HEK293 (cell line): Measurements from ENCODE around the gene SLC26A11.

ENCODE experiments used
- CTCF ChIA-PET: fragments of 350-600 bp; formaldehyde crosslinking; extraction: SDS; loops from one replicate; lab custom pipeline; 2021; ENCODE audit warnings: antibody characterized with exemption; lab: Yijun Ruan, JAX
- POLR2A ChIA-PET: fragments of 300-600 bp; formaldehyde crosslinking; extraction: SDS; loops from one replicate; lab custom pipeline; 2020; ENCODE audit warnings: antibody characterized with exemption, inconsistent platforms; lab: Yijun Ruan, JAX
- H3K27ac ChIP-seq: fragments of 200-500 bp; sonication (Bioruptor generic); 2 replicates; pipeline ENCODE4 v1.5.1; 2014; ENCODE audit warnings: low read depth, low read length, control low read depth, inconsistent platforms; ENCODE audit errors: extremely low read depth
- H3K36me3 ChIP-seq, 2 experiments: fragments of 200-500 bp in 1 of 2; sonication (Bioruptor generic) in 1 of 2; 1 replicate in 1 of 2; 2 replicates in 1 of 2; pipeline ENCODE4 v1.5.1; 2014 to 2017; ENCODE audit warnings: inconsistent platforms in 2 of 2, low read length in 2 of 2; ENCODE audit not compliant: control insufficient read depth in 2 of 2, insufficient read depth in 1 of 2
- H3K4me1 ChIP-seq: fragments of 200-500 bp; sonication (Bioruptor generic); 2 replicates; pipeline ENCODE4 v1.5.1; 2014; ENCODE audit warnings: mild to moderate bottlenecking, low read length, inconsistent platforms; ENCODE audit not compliant: control insufficient read depth, insufficient read depth
- H3K4me3 ChIP-seq: 2 replicates; pipeline ENCODE4 v1.5.1; 2011; ENCODE audit warnings: low read depth, mild to moderate bottlenecking, control low read depth, low read length, moderate library complexity
- H3K9me3 ChIP-seq: fragments of 200-500 bp; sonication (Bioruptor generic); 2 replicates; pipeline ENCODE4 v1.5.1; 2014; ENCODE audit warnings: low read depth, low read length, inconsistent platforms; ENCODE audit not compliant: control insufficient read depth, insufficient read depth
- GLIS2 ChIP-seq: fragments of 450-650 bp; formaldehyde crosslinking; IDR thresholded peaks from 2 replicates; pipeline ENCODE4 v1.5.1; 2016; ENCODE audit warnings: missing biosample characterization, missing genetic modification characterization
- ZBTB49 ChIP-seq: fragments of 450-650 bp; formaldehyde crosslinking; IDR thresholded peaks from 2 replicates; pipeline ENCODE4 v1.5.1; 2016; ENCODE audit warnings: missing biosample characterization, missing genetic modification characterization, low read depth
- ZNF121 ChIP-seq: fragments of 450-650 bp; formaldehyde crosslinking; IDR thresholded peaks from 2 replicates; pipeline ENCODE4 v1.5.1; 2016; ENCODE audit warnings: missing biosample characterization, missing genetic modification characterization
- ZNF148 ChIP-seq: fragments of 450-650 bp; formaldehyde crosslinking; IDR thresholded peaks from 2 replicates; pipeline ENCODE4 v1.5.0; 2017; ENCODE audit warnings: missing biosample characterization, missing genetic modification characterization, borderline replicate concordance
- ZNF155 ChIP-seq: fragments of 450-650 bp; formaldehyde crosslinking; IDR thresholded peaks from 2 replicates; pipeline ENCODE4 v1.5.1; 2016; ENCODE audit warnings: missing biosample characterization, missing genetic modification characterization
- ZNF214 ChIP-seq: fragments of 450-650 bp; formaldehyde crosslinking; IDR thresholded peaks from 2 replicates; pipeline ENCODE4 v1.5.1; 2017; ENCODE audit warnings: missing biosample characterization, mild to moderate bottlenecking, missing genetic modification characterization, borderline replicate concordance
- ZNF280C ChIP-seq: fragments of 450-650 bp; formaldehyde crosslinking; IDR thresholded peaks from 2 replicates; pipeline ENCODE4 v1.5.1; 2016; ENCODE audit warnings: missing biosample characterization, missing genetic modification characterization
- ZNF341 ChIP-seq: fragments of 450-650 bp; formaldehyde crosslinking; IDR thresholded peaks from 2 replicates; pipeline ENCODE4; 2016; ENCODE audit warnings: low read depth, missing biosample characterization, missing genetic modification characterization
- ZNF362 ChIP-seq: fragments of 450-650 bp; formaldehyde crosslinking; IDR thresholded peaks from 2 replicates; pipeline ENCODE4 v1.5.1; 2016; ENCODE audit warnings: missing biosample characterization, missing genetic modification characterization
- ZNF48 ChIP-seq: fragments of 450-650 bp; formaldehyde crosslinking; IDR thresholded peaks from 2 replicates; pipeline ENCODE4 v1.5.1; 2016; ENCODE audit warnings: missing biosample characterization, missing genetic modification characterization
- ZNF610 ChIP-seq: fragments of 450-650 bp; formaldehyde crosslinking; IDR thresholded peaks from 2 replicates; pipeline ENCODE4 v1.5.1; 2016; ENCODE audit warnings: missing biosample characterization, missing genetic modification characterization, borderline replicate concordance
- ZNF785 ChIP-seq: fragments of 450-650 bp; formaldehyde crosslinking; IDR thresholded peaks from 2 replicates; pipeline ENCODE4 v1.5.1; 2016; ENCODE audit warnings: missing biosample characterization, missing genetic modification characterization
- ZNF830 ChIP-seq: fragments of 450-650 bp; IDR thresholded peaks from 2 replicates; pipeline ENCODE4 v1.5.0; 2018; ENCODE audit warnings: missing biosample characterization, missing genetic modification characterization, low read depth, mild to moderate bottlenecking, moderate library complexity

The SLC26A11 gene

GRCh38 chr17:80205811-80206210 lies 14.4 kb upstream of the SLC26A11 start:
- H3K4me3 ChIP-seq: no peak overlapping the region
- H3K4me1 ChIP-seq: no peaks in the 10 kb centered on the region
- H3K9me3 ChIP-seq: no peaks in the 10 kb centered on the region
- ChIA-PET POLR2A (interaction anchor here (1.3 kb wide), 1 partner anchor 60 kb away, joined by 6 read pairs; no protein-coding TSS in a partner anchor), CTCF (interaction anchor here (3.4 kb wide), 1 partner anchor 10 kb away, joined by 20 read pairs; no protein-coding TSS in a partner anchor)
- TF ChIP-seq ZNF785 (tag by site-specific recombination): no peak
- TF ChIP-seq GLIS2 (tag by site-specific recombination): no peak
- TF ChIP-seq ZNF155 (tag by site-specific recombination): no peak
- no peak for TF ChIP-seq ZNF280C
- TF ChIP-seq ZNF341 (tag by site-specific recombination): no peak
- TF ChIP-seq ZNF610 (tag by site-specific recombination): no peak
- TF ChIP-seq ZNF830 (tag by site-specific recombination): no peak
- H3K27ac ChIP-seq: no peak overlapping the region
- peaks cover 0 to 28% of the 10 kb centered on the region in 2 experiments; a peak in 2 of 3 replicates for H3K36me3 ChIP-seq

GRCh38 chr17:80208050-80208449 lies 12.2 kb upstream of the SLC26A11 start:
- no peaks in the 10 kb centered on the region for H3K4me1 ChIP-seq
- no peak for TF ChIP-seq ZNF341 (tag by site-specific recombination)
- H3K9me3 ChIP-seq: no peaks in the 10 kb centered on the region
- POLR2A ChIA-PET: no interaction called here
- H3K4me3 ChIP-seq: no peak overlapping the region
- H3K27ac ChIP-seq: no peak overlapping the region
- CTCF ChIA-PET: interaction anchor here (3.4 kb wide), 1 partner anchor 12 kb away, joined by 20 read pairs; no protein-coding TSS in a partner anchor
- H3K36me3 ChIP-seq: peaks cover 0 to 50% of the 10 kb centered on the region in 2 experiments; a peak in 2 of 3 replicates

GRCh38 chr17:80209765-80210164 lies 10.5 kb upstream of the SLC26A11 start:
- ChIA-PET POLR2A (interaction anchor here (1.0 to 2.0 kb wide), 2 partner anchors 10 kb away, joined by 3 to 5 read pairs; partner anchors contain the start of genes SGSH and SLC26A11), CTCF (no interaction called here)
- H3K4me3 ChIP-seq: no peak overlapping the region
- peaks cover 0 to 68% of the 10 kb centered on the region in 2 experiments; a peak in 2 of 3 replicates for H3K36me3 ChIP-seq
- H3K27ac ChIP-seq: no peak overlapping the region
- no peaks in the 10 kb centered on the region for H3K9me3 ChIP-seq
- TF ChIP-seq GLIS2 (tag by site-specific recombination) (no peak), ZNF148 (tag by site-specific recombination) (no peak), ZNF121 (tag by site-specific recombination) (no peak), ZNF362 (tag by site-specific recombination) (no peak), ZNF48 (tag by site-specific recombination) (no peak), ZBTB49 (tag by site-specific recombination) (no peak), ZNF214 (tag by site-specific recombination) (no peak)
- H3K4me1 ChIP-seq: no peaks in the 10 kb centered on the region
